LNCAP (cell line): ENCODE data around the gene EXOSC7.

ENCODE experiments used
- TF ChIP-seq, protein P1 (sequence below): fragments of 450-650 bp; IDR thresholded peaks from 2 replicates; pipeline ENCODE4 v1.5.1; 2017; ENCODE audit warnings: mild to moderate bottlenecking

Gene EXOSC7

DNA sequence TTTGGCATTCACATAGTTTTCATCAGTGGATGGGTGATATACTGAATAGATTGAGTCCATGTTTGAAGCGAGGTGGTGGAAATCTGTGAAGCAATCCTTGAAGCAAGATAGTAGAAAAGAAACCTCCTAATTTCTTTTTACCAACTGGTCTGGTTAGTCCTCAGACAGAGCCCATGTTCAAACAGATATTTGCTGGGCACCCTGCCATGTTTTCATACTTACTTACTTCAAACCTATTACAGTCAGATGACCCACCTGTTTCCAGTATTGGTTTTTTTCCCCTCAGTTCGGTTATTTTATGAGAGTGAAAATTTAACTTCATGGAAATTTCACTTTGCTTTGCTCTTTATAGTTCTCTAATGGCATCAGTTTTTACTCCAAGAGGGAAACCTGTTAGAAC lies 23.7 kb downstream of the EXOSC7 start:
- TF ChIP-seq, protein P1, sequence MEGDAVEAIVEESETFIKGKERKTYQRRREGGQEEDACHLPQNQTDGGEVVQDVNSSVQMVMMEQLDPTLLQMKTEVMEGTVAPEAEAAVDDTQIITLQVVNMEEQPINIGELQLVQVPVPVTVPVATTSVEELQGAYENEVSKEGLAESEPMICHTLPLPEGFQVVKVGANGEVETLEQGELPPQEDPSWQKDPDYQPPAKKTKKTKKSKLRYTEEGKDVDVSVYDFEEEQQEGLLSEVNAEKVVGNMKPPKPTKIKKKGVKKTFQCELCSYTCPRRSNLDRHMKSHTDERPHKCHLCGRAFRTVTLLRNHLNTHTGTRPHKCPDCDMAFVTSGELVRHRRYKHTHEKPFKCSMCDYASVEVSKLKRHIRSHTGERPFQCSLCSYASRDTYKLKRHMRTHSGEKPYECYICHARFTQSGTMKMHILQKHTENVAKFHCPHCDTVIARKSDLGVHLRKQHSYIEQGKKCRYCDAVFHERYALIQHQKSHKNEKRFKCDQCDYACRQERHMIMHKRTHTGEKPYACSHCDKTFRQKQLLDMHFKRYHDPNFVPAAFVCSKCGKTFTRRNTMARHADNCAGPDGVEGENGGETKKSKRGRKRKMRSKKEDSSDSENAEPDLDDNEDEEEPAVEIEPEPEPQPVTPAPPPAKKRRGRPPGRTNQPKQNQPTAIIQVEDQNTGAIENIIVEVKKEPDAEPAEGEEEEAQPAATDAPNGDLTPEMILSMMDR, result no peak

DNA sequence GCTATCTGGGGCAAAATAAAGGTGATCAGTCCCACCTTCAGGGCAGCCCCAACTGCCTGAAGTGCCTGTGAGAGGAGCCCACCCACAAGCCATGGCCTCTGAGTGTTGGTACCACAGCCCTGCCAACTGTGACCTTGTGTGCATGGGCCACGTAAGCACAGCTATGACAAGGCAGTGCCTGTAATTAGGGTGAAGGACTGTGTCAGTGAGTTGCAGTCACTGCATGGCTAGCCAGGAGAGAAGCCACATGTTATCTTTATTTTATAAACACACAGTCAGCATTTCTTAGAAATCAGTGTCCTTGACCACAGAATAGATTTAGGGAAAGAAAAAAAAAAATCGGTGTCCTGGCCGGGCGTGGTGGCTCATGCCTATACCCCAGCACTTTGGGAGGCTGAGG lies 24.8 kb downstream of the EXOSC7 start:
- TF ChIP-seq, protein P1, result no peak

DNA sequence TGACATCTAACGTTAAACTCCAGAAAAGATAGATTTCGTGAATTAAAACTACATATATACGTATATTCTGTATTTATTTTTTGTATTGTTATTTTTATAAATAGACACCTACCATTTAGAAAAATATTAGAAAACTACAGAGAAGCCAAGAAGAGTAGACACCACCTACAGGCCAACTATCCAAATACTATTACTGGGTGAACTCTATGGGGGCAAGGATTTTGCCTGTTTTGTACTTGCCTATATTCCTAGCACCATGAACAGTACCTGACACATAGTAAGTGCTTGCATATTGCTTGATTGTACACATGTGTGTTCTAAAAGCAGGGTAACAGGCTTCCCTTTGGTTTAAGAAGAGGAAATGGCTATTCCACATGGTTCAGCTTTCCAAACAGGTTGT lies 25.7 kb downstream of the EXOSC7 start:
- TF ChIP-seq, protein P1, result no peak

DNA sequence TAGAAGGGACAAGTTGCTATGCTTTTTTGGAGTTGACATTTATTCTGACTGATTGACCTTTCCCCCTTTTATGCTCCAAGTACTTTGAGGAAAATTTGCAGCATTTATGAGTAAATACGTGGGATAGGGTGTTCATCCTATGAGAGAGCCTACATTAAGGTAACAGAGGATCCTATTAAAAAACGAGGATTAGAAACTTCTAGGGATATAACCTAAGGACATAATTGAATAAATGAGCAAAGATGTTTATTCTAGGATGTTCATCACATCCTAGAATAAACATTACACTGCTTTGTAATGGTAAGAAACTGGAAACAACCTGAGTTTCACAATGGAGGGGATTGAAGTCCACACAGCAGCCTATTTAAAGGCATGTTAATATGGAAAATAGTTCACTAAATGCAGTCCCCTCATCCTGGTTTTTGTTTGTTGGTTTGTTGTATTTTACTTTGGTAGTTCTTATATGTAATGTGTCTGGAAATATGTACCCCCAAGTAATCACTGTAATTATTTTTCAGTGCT lies 26.2 kb downstream of the EXOSC7 start:
- TF ChIP-seq, protein P1, result no peak

DNA sequence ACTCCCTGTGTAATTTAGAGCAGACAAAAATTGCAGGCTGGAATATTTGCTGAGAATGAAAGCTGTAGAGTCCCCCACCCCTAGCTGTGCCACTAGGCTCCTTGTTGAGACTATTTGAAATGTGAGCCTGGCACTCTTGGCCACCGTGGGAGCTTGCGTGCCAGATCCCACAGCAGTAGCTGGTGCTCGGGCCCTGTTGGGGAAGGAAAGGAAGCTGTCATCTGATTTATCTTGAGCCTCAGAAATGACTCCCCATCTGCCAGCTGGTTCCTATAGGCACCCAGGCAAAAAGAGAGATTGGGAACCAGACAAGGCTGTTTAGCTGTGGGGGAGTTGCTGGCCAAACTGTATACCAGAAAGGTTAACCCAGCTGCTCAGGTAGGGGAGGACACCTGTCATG lies 26.7 kb downstream of the EXOSC7 start:
- TF ChIP-seq, protein P1, result no peak

DNA sequence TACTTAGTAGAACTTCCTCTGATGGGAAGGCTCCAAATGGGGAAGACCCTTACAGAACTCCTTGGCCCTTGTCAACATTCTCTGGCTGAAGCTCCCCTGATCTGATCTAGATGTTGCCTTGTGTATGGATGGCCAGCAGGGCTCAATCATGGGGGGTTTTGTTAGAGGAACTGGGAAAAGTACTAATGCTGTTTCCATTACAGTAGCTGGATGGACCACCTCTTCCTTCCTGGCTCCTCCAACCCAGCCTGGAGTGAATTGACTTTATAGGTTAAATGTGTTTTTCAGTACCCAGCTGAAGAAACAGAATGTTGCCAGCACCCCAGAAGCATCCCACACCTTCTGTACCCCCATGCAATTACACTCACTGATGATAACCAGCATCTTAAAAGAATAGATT lies 27.4 kb downstream of the EXOSC7 start:
- TF ChIP-seq, protein P1, result no peak

DNA sequence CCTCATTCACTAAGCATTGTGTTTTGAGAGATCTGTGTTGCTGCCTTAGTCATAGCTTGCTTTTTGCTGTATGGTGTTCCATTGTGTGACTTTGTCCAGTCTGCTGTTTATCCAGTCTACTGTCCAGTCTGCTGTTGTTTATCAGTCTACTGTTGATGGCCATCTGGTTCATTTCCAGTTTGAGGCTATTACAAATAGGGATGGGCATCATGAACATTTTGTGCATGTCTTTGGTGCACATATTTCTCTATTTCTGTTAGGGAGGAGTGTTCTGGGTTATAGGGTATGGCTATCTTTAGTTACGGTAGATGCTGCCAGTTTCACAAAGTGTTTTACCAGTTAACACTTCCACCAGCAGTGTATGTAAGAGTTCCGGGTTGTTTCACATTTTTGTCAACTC lies 27.8 kb downstream of the EXOSC7 start:
- TF ChIP-seq, protein P1, result no peak

DNA sequence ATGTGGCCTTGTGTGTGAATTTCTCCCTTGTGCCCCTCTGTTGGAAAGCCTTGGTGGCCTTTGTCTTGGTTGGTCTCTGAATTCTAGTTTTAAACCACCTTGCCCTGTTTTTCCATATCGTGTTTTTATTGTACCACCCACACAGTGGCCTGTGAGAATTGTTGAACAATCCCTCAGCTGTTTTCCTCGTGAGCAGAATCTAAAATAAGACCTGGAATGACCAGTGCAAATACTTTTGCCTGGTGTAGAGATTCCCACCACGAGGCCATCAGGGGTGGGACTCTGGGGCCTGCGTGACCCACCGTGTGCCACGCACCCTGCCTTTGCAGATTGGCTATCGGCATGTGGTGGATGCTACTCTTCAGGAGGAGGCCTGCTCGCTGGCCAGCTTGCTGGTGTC lies 31.0 kb downstream of the EXOSC7 start:
- TF ChIP-seq, protein P1, result no peak
